Measurements from ENCODE around the gene NRDC.
"Not testable (repeated sequence)": the region's sequence is repeated elsewhere in the genome, so short reads cannot be mapped to it uniquely, and the experiment has no call there.

The NRDC gene

GRCh38 chr1:51894748-51895147, 16.2 kb upstream of the NRDC start:
- DNase-seq, result not testable (repeated sequence)

DNA sequence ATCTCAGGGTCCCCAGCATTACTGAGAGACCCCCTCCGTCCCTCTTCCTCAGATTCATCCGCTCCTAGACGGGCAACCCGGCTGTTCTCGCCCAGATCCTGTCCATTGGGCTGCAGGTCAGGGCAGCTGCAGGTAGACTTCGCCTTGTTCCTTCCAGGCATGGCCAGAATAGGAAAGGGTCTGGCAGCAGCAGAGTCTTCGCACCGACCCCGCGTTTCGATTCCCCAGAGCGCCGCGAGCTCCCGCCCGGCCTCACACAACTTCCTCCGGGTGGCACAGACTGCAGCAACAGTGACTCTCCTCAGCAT, 265 bp downstream of the NRDC start:
- DNase-seq, result no peak

GRCh38 chr1:51877434-51878307, 856 bp downstream of the NRDC start:
- peak; percentile 9 for DNase-seq

DNA sequence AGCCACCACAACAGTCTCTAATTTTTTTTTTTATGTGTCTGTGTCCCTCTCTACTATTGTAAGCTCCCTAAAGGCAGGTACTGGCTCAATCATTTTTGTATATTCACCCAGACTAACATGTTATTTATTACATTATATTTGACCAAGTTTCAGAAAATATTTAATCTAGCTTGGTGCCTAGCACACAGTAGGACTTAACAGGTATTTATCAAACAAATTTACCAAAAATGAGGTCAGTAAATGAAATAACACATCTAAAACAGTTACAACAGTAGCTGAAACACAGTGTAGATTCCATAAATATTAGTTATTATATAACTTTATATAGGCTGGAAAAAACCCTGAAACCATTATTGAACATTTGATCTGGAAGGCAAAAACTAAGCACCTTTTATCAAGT, 2.7 kb downstream of the NRDC start:
- DNase-seq, result no peak

GRCh38 chr1:51875291-51875772, 3.2 kb downstream of the NRDC start:
- no peak for DNase-seq

GRCh38 chr1:51873270-51873669, 5.3 kb downstream of the NRDC start:
- not testable (repeated sequence) for DNase-seq

DNA sequence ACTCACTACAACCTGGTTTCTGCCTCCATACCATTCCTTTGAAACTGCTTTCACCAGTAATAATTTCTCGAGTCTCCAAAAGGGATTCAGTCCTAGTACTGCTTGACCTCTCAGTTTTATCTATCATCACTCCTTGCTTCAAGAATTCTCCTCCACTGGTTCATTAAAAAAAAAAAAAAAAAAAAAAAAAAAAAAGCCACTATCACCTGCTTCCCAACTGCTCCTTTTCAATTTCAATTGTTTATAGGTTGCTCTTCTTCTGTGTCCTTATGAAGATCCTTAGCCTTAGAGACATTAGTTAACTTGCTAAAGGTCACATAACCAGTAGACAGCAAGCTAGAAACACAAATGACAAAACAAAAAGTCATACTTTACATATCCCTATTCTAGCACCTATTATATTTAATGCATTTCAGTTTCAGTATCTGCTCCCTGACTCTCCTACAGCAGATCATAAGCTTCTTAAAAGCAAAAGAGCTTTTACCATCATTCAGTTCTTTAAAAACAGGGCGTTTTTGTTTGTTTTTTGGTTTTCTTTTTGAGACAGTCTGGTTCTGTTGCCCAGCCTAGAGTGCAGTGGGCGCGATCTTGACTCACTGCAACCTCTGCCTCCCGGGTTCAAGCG, 7.1 kb downstream of the NRDC start:
- no peak for DNase-seq

DNA sequence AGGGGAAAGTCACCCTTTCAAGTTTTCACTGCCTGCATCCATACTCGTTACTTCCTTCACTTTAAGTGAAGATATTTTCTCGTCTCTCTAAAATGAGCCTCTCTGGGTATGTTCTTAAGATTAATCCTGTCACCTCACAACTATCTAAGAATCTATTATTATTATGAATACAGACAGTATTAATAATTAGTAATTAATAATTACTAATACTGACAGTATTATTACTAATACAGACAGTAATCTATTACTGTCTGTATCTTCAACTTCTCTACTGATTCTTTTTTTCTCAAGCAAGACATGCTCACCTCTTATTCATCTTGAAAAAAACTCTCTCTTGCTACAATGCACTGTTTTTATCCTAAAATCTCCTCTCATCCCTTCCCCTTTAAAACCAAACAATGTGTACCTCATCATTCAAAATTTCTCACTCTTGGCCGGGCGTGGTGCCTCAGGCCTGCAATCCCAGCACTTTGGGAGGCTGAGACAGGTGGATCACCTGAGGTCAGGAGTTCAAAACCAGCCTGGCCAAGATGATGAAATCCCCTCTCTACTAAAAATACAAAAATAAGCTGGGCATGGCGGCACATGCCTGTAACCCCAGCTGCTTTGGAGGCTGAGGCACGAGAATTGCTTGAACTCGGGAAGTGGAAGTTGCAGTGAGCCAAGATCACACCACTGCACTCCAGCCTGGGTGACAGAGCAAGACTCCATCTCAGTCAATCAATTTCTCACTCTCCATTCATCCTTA, 7.8 kb downstream of the NRDC start:
- no peak for DNase-seq

DNA sequence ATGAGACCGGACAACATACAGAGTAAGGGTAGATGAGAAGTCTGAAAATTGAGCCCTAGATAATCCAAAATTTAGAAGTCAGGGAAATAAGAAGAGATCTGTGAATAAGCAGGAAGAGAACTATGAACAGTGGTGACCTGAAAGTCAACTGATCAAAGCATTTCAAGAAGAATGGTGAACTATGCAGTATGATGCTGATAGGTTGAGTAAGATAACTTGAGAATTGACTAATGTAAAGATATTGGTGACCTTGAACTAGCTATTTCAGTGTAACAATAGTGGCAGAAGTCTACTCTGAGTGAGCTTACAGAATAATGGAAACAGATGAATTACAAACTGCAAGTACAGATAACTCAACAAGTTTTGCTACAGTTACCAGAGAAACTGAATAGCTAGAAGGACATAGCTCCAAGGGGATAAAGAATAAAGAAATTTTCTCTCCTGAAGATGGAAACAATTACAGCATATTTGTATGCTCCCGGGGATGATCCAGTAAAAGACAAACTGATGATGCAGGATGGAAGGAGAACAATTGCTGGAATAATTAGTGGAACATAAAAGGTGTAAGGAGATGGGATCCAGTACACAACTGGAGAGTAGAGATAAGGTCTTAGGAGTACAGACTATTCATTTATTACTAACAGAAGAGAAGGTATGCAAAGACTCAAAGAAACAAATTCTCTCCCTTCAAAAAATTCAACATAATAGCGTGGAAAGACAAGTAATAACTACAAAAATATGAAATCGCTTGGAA, 10.9 kb downstream of the NRDC start:
- DNase-seq, result no peak

- peak; percentile 10 for DNase-seq
These were observed 15.1 kb downstream of the NRDC start for GRCh38 chr1:51863384-51863783.

GRCh38 chr1:51861669-51862068, 16.9 kb downstream of the NRDC start:
- DNase-seq, result no peak

GRCh38 chr1:51859735-51860134, 18.8 kb downstream of the NRDC start:
- no peak for DNase-seq

- DNase-seq, result no peak
These were observed 19.2 kb downstream of the NRDC start for GRCh38 chr1:51859333-51859732.

GRCh38 chr1:51858892-51859291, 19.6 kb downstream of the NRDC start:
- no peak for DNase-seq

GRCh38 chr1:51856745-51857144, 21.8 kb downstream of the NRDC start:
- no peak for DNase-seq

- DNase-seq, result no peak
These were observed 22.9 kb downstream of the NRDC start for GRCh38 chr1:51855624-51856023.

DNA sequence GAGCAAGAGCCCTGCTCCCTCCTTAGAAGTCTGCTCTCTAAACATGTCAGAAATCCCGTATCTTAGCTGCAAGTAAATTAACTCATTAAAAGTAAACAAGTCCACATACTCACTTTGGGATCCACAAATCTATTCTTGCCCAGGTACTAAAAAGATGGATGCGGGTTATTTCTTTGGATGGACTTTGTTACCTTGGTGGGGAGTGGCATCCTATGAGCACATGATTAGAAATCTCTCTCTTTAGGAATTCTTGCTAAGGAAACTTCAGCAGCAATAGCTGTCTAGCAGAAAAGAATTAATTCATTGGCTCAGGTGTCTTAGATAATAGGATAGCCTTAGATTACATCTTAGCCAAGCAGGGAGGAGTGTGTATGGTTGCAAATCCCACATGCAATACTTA, 25.2 kb downstream of the NRDC start:
- no peak for DNase-seq

DNA sequence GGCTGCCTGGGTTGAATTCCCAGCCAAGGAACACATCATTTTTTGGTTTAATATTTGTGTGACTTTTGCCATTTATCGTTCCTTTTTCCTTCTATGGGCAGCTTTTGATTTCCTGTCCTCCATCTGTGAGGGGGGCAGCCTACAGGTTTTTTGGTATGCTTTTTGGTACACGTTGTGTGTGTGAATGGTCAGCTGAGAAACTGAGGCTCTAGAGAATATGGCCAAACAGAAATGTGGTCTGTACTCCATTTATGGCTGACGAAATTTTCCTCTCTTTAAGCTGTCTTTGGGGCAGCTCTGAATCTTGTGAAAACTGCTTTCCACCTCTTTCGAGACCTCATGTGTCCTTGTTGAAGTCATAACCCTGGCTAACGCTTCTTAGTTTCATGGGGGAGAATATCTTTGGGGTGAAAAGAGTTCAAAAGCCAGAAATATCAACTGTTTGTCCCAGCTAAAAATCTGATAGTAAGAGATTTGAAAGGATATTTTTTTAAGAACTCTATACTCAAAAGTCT, 26.6 kb downstream of the NRDC start:
- no peak for DNase-seq

- DNase-seq, result no peak
These were observed 27.9 kb downstream of the NRDC start for GRCh38 chr1:51850420-51851223.

GRCh38 chr1:51847294-51847920, 31.1 kb downstream of the NRDC start:
- no peak for DNase-seq

DNA sequence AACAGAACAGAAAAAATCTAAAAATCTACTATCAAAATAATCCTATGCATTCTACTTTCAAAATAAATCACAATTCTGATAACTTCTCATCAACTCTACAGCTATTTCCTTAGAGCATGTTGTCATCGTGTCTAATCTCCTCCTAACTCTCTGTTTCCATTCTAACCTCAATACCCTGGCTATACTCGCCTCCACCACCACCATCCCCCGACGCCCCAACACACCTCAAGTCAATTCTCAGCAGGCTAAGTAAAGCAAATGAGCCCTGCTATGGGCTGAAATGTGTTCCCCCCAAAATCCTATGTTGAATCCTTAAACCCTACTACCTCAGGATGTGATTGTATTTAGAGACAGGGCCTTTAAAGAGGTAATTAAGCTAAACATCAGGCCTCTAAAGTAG, 34.6 kb downstream of the NRDC start:
- no peak for DNase-seq

Measured in CD4-positive, alpha-beta T cell treated with Interleukin-10 for 1 hour (primary cell).